ENCODE data around the gene C10orf71.

GRCh38 chr10:49254150-49254549, 44.8 kb upstream of the C10orf71 start:
- TF ChIP-seq CTCF (IDR thresholded peaks at IDR 0.05) (no peak), POLR2A (IDR thresholded peaks at IDR 0.05) (no peak)

All from testis (tissue), 2 donors.